GM21786 (cell line): ENCODE results near the gene L3MBTL3.
"Not testable (repeated sequence)": the region's sequence is repeated elsewhere in the genome, so short reads cannot be mapped to it uniquely, and the experiment has no call there.

Experiments used
- ATAC-seq: cut with Tn5 transposase; IDR thresholded peaks from one replicate; pipeline ENCODE4 v1.9.1; 2021; ENCODE audit not compliant: unreplicated experiment

Gene L3MBTL3

GRCh38 chr6:130070792-130071191, 52.4 kb downstream of the L3MBTL3 start:
- no peak for ATAC-seq

GRCh38 chr6:130075879-130076460, 57.6 kb downstream of the L3MBTL3 start:
- ATAC-seq = no peak

- ATAC-seq = no peak
Measured at GRCh38 chr6:130076512-130076911, 58.1 kb downstream of the L3MBTL3 start.

- ATAC-seq = no peak
Measured at GRCh38 chr6:130090796-130091195, 72.4 kb downstream of the L3MBTL3 start.

GRCh38 chr6:130093546-130093945, 75.2 kb downstream of the L3MBTL3 start:
- ATAC-seq = no peak

- no peak for ATAC-seq
Measured at GRCh38 chr6:130098317-130098716, 79.9 kb downstream of the L3MBTL3 start.

- no peak for ATAC-seq
Measured at GRCh38 chr6:130099119-130099518, 80.7 kb downstream of the L3MBTL3 start.

- ATAC-seq = peak; percentile 91
Measured at GRCh38 chr6:130105996-130106704, 87.8 kb downstream of the L3MBTL3 start.

GRCh38 chr6:130107710-130108109, 89.3 kb downstream of the L3MBTL3 start:
- no peak for ATAC-seq

GRCh38 chr6:130111031-130111430, 92.7 kb downstream of the L3MBTL3 start:
- ATAC-seq = no peak

- ATAC-seq = no peak
Measured at GRCh38 chr6:130113201-130113710, 94.9 kb downstream of the L3MBTL3 start.

- ATAC-seq = peak; percentile 98
Measured at GRCh38 chr6:130115036-130115435, 96.7 kb downstream of the L3MBTL3 start.

GRCh38 chr6:130116273-130116672, 97.9 kb downstream of the L3MBTL3 start:
- ATAC-seq = no peak

GRCh38 chr6:130117187-130117701, 98.9 kb downstream of the L3MBTL3 start:
- not testable (repeated sequence) for ATAC-seq

GRCh38 chr6:130118236-130118635, 99.9 kb downstream of the L3MBTL3 start:
- ATAC-seq = peak; percentile 31

GRCh38 chr6:130119211-130119610, 100.8 kb downstream of the L3MBTL3 start:
- ATAC-seq = no peak

- ATAC-seq = no peak
Measured at GRCh38 chr6:130120731-130121130, 102.3 kb downstream of the L3MBTL3 start.

- no peak for ATAC-seq
Measured at GRCh38 chr6:130122243-130122642, 103.9 kb downstream of the L3MBTL3 start.

GRCh38 chr6:130127195-130127594, 108.8 kb downstream of the L3MBTL3 start:
- ATAC-seq = no peak

- ATAC-seq = no peak
Measured at GRCh38 chr6:130128326-130128725, 109.9 kb downstream of the L3MBTL3 start.

- no peak for ATAC-seq
Measured at GRCh38 chr6:130129762-130130246, 111.4 kb downstream of the L3MBTL3 start.

- ATAC-seq = peak; percentile 87
Measured at GRCh38 chr6:130132286-130132701, 113.9 kb downstream of the L3MBTL3 start.
